PC-3 (cell line): Measurements from ENCODE around the gene RASAL2.

Source experiments
- CTCF ChIP-seq: fragments of 300-600 bp; sonication (generic); conservative IDR thresholded peaks from 2 replicates; pipeline ENCODE4 v1.5.1; 2017; ENCODE audit warnings: antibody characterized with exemption, low read depth, mild to moderate bottlenecking, low read length
- EZH2 ChIP-seq: fragments of 300-600 bp; sonication (generic); IDR thresholded peaks from one replicate; pipeline ENCODE4 v1.6.1; 2017; ENCODE audit warnings: antibody characterized with exemption, mild to moderate bottlenecking, low read length; ENCODE audit not compliant: unreplicated experiment
- EZH2phosphoT487 ChIP-seq: fragments of 300-600 bp; sonication (generic); IDR thresholded peaks from 2 replicates; pipeline ENCODE4 v1.6.1; 2018; ENCODE audit warnings: mild to moderate bottlenecking, antibody characterized with exemption, low read length, borderline replicate concordance

- no peak for TF ChIP-seq CTCF
- no peak for TF ChIP-seq EZH2
- TF ChIP-seq EZH2phosphoT487: no peak
Observed at GRCh38 chr1:178277793-178278530, 184.1 kb downstream of the RASAL2 start.
